K562 (cell line): Measurements from ENCODE around the gene ALX3. TPM values are rescaled to one million over a fixed set of nuclear protein-coding genes. Genes with fewer than 3 reads are reported as not detected.

ENCODE experiments used
- ATAC-seq: fragments of 200-7000 bp; cut with Tn5 transposase; 3 replicates; pipeline ENCODE4 v1.9.1; 2020; ENCODE audit warnings: moderate library complexity
- BruUV-seq: library from RNA; stranded (reverse); fragments of 400-500 nt; replicated peaks from 2 replicates; lab custom pipeline; 2021; lab: Mats Ljungman, UMichigan
- CTCF ChIA-PET: fragments of 300-600 bp; formaldehyde crosslinking; extraction: SDS; loops from one replicate; lab custom pipeline; 2021; ENCODE audit warnings: low intra/inter-chr PET ratio; lab: Yijun Ruan, JAX
- POLR2A ChIA-PET: fragments of 300-600, 350-650 bp; sonication (Branson Sonifier 250); formaldehyde crosslinking; extraction: SDS; loops from one replicate; lab custom pipeline; 2021; ENCODE audit warnings: antibody characterized with exemption, inconsistent platforms; lab: Yijun Ruan, JAX
- DNase-seq, 4 experiments: peaks; one replicate each; pipeline versions ENCODE4 v3.0.0 to v3.0.0-alpha.2; 2011 to 2018; ENCODE audit warnings: low spot score in 3 of 4, mixed read lengths in 3 of 4; ENCODE audit errors: extremely low read depth in 1 of 4
- FAIRE-seq: peaks from 2 replicates; lab custom pipeline; 2011; peaks lifted over from hg19 to GRCh38; lab: Jason Lieb, UNC
- H2AFZ ChIP-seq: 2 replicates; pipeline ENCODE4 v1.6.0; 2011; ENCODE audit warnings: low read depth, low read length, control low read depth, inconsistent platforms
- H3K27ac ChIP-seq: fragments of 200-600 bp; 3 replicates; pipeline ENCODE4 v1.8.0; 2011; ENCODE audit warnings: low read depth, mild to moderate bottlenecking, control low read depth, inconsistent platforms, low read length, moderate library complexity, mixed read lengths; ENCODE audit errors: extremely low read depth
- H3K27me3 ChIP-seq, 2 experiments: fragments of 300-600 bp in 1 of 2; 2 replicates in 1 of 2; 3 replicates in 1 of 2; pipeline versions ENCODE4 v1.6.0 to v1.8.0; 2011; ENCODE audit warnings: inconsistent platforms in 2 of 2, low read length in 2 of 2, mild to moderate bottlenecking in 1 of 2, mixed read lengths in 1 of 2, moderate library complexity in 1 of 2; ENCODE audit not compliant: control insufficient read depth in 2 of 2, insufficient read depth in 2 of 2
- H3K36me3 ChIP-seq: fragments of 300-600 bp; 3 replicates; pipeline ENCODE4 v1.8.0; 2011; ENCODE audit warnings: mild to moderate bottlenecking, low read length, inconsistent platforms; ENCODE audit not compliant: control insufficient read depth, insufficient read depth
- H3K4me1 ChIP-seq, 2 experiments: fragments of 200-600 bp in 1 of 2; replicated peaks in 1 of 2; 2 replicates in 1 of 2; 3 replicates in 1 of 2; pipeline versions ENCODE4 v1.5.1 to v1.8.0; 2011; ENCODE audit warnings: inconsistent platforms in 2 of 2, low read length in 2 of 2, mild to moderate bottlenecking in 1 of 2, mixed read lengths in 1 of 2, moderate library complexity in 1 of 2; ENCODE audit not compliant: control insufficient read depth in 2 of 2, insufficient read depth in 2 of 2
- H3K4me2 ChIP-seq: 2 replicates; pipeline ENCODE4 v1.6.1; 2011; ENCODE audit warnings: low read length, control low read depth, inconsistent platforms, mixed read lengths; ENCODE audit not compliant: insufficient read depth
- H3K4me3 ChIP-seq: fragments of 200-600 bp; sonication (generic), shearing (Covaris generic); 2 replicates; pipeline ENCODE4 v1.5.1; 2016; ENCODE audit warnings: control low read depth, inconsistent platforms
- H3K79me2 ChIP-seq: fragments of 200-600 bp; 3 replicates; pipeline ENCODE4 v1.8.0; 2011; ENCODE audit warnings: low read length, inconsistent platforms; ENCODE audit not compliant: control insufficient read depth, insufficient read depth
- H3K9ac ChIP-seq, 2 experiments: 2 replicates each; pipeline versions ENCODE4 v1.6.0 to v1.6.1; 2011; ENCODE audit warnings: low read depth in 2 of 2, low read length in 2 of 2, control low read depth in 1 of 2, inconsistent platforms in 1 of 2, mild to moderate bottlenecking in 1 of 2, mixed read lengths in 1 of 2; ENCODE audit not compliant: insufficient read depth in 1 of 2
- H3K9me1 ChIP-seq: one replicate; pipeline ENCODE4 v1.6.0; 2011; ENCODE audit warnings: inconsistent platforms, mild to moderate bottlenecking, low read length, moderate library complexity; ENCODE audit not compliant: control insufficient read depth, insufficient read depth
- H3K9me3 ChIP-seq: replicated peaks from 2 replicates; pipeline ENCODE4 v1.5.1; 2011; ENCODE audit warnings: low read depth, low read length, inconsistent platforms; ENCODE audit not compliant: control insufficient read depth, insufficient read depth
- H4K20me1 ChIP-seq: replicated peaks from 2 replicates; pipeline ENCODE4 v1.6.1; 2011; ENCODE audit warnings: low read length, inconsistent platforms, mixed read lengths; ENCODE audit not compliant: control insufficient read depth, insufficient read depth
- CBX8 ChIP-seq: fragments of 200-600 bp; sonication (generic); IDR thresholded peaks from 2 replicates; pipeline ENCODE4 v1.6.1; 2012; ENCODE audit warnings: borderline replicate concordance, mixed run types, low read depth, mild to moderate bottlenecking, moderate library complexity, mixed read lengths, low read length, control low read depth, inconsistent platforms; ENCODE audit not compliant: poor library complexity, severe bottlenecking; ENCODE audit errors: extremely low read depth
- CREB1 ChIP-seq, 2 experiments: sonication (generic) in 1 of 2; formaldehyde crosslinking in 1 of 2; IDR thresholded peaks; 2 replicates each; pipeline versions ENCODE4 v1.6.1 to v1.8.0; 2012 to 2022; ENCODE audit warnings: inconsistent platforms in 1 of 2, mild to moderate bottlenecking in 1 of 2, missing genetic modification reagents in 1 of 2, moderate library complexity in 1 of 2
- CREM ChIP-seq: IDR thresholded peaks from 2 replicates; pipeline ENCODE4 v1.6.1; 2014; ENCODE audit warnings: antibody characterized with exemption, low read depth
- RBM22 ChIP-seq: fragments of 200-400 bp; formaldehyde crosslinking; IDR thresholded peaks from 2 replicates; pipeline ENCODE4 v1.6.1; 2018; ENCODE audit warnings: low read length, low read depth; ENCODE audit not compliant: poor library complexity, severe bottlenecking
- SLC30A9 ChIP-seq: fragments of 250-450 bp; sonication (Bioruptor Pico); IDR thresholded peaks from 2 replicates; pipeline ENCODE4 v1.8.0; 2022; ENCODE audit warnings: mild to moderate bottlenecking, moderate library complexity
- THRAP3 ChIP-seq: fragments of 450-650 bp; IDR thresholded peaks from 2 replicates; pipeline ENCODE4 v1.6.1; 2016; ENCODE audit warnings: mild to moderate bottlenecking, inconsistent platforms, borderline replicate concordance
- XRCC4 ChIP-seq: IDR thresholded peaks from one replicate; pipeline ENCODE4 v1.6.1; 2011; ENCODE audit not compliant: insufficient read depth, insufficient read length; ENCODE audit errors: extremely low read depth
- YBX1 ChIP-seq: fragments of 450-650 bp; IDR thresholded peaks from 2 replicates; pipeline ENCODE4 v1.7.1; 2016; ENCODE audit warnings: mild to moderate bottlenecking
- ZNF408 ChIP-seq: fragments of 250-450 bp; sonication (Bioruptor Pico); IDR thresholded peaks from 2 replicates; pipeline ENCODE4 v1.4.0; 2020; ENCODE audit warnings: low read depth, mild to moderate bottlenecking, moderate library complexity
- WGBS: fragments of 100-300 bp; shearing (Covaris generic); methylation state at CpG from one replicate; pipeline ENCODE4 v1.1.6; 2016; ENCODE audit warnings: low coverage, mixed read lengths; ENCODE audit not compliant: insufficient coverage; ENCODE audit errors: missing lambda C conversion rate; 5-methylcytosine and 5-hydroxymethylcytosine counted together
- in situ Hi-C: fragments of 300-500 bp; cut with MboI; formaldehyde crosslinking; loops from 4 replicates; pipeline ENCODE4 v1.15.0; 2018; ENCODE audit warnings: inconsistent platforms, mixed read lengths
- intact Hi-C: fragments of 100-400 bp; cut with micrococcal nuclease; formaldehyde crosslinking; loops from 2 replicates; pipeline ENCODE4 v1.14.2; 2022
- polyA plus RNA-seq, 8 experiments: library from polyadenylated mRNA; depleted of rRNA in 4 of 8; stranded (reverse) in 5 of 8; unstranded in 3 of 8; fragments of >200 nt; fragmentation: Nextera tagmentation in 2 of 8; fragmentation: Illumina TruSeq in 1 of 8; extraction: Ambion mirVana in 2 of 8; extraction: Trizol in 1 of 8; gene quantifications; 2 replicates each; pipeline versions ENCODE4 v1.2.1 to v1.2.3, GENCODE V29; 2011 to 2014; ENCODE audit warnings: inconsistent platforms in 1 of 8, missing spikeins in 1 of 8
- total RNA-seq, 7 experiments: library from RNA; depleted of rRNA in 6 of 7; stranded (reverse); fragments of >200 nt in 6 of 7; fragmentation: Illumina TruSeq in 2 of 7; extraction: Trizol in 2 of 7; gene quantifications; 2 replicates each; pipeline versions ENCODE4 v1.2.1 to v1.2.3, GENCODE V29; 2011 to 2021; ENCODE audit warnings: low replicate concordance in 1 of 7
- TF ChIP-seq, protein P1 (sequence below): fragments of 450-650 bp; IDR thresholded peaks from 2 replicates; pipeline ENCODE4 v1.6.1; 2017; ENCODE audit warnings: antibody characterized with exemption, mild to moderate bottlenecking
- TF ChIP-seq, protein P2 (sequence below): sonication (generic); formaldehyde crosslinking; IDR thresholded peaks from 2 replicates; pipeline ENCODE4 v1.8.0; 2023; ENCODE audit warnings: missing genetic modification reagents, mild to moderate bottlenecking, borderline replicate concordance

The ALX3 gene
- total and polyA plus RNA-seq, 9 of the 15 experiments (the other 6 are each of a cell fraction or from before 2014, with no cell fraction given), result not detected

DNA sequence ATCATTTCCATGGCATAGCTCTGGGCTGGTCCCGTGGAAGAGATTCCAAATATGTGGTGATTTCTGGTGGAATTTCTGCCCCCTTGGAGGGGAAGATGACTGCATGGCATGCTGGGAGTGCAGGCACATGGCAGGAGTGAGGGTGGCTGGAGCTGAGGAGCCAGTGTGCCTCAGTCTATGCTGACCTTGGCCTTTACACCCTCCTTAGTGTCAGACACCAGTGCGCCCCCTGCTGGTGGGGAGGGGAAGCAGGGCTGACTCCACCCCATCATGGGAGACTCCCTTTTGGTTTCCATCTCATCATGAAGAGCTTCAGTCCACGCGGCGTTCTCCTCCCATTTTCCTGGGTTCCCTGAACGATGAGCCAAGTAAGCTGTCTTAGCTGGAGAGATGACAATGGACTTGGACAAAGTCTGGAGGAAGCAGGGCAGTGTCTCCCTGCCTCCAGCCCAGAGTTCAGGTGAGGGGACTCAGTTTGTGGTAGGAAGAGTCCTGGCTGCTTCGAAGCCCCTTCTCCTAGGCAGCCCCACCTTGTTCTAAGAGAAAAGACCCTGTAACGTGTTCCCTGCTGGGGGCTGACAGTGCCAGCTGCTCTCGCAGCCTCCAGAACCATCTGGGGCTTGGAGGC lies 10.3 kb downstream of the ALX3 start:
- Histone ChIP-seq H3K4me1 (peaks cover 24 to 33% of the 10 kb centered on the region in 2 experiments), H3K9ac (0 out of 4 replicates have a peak overlapping the region, but pooled peaks of 1 of the 2 experiments have one; percentile 11), H2AFZ (no peak overlapping the region), H3K4me3 (no peak overlapping the region), H4K20me1 (peaks cover 30% of the 10 kb centered on the region), H3K27me3 (no peaks in the 10 kb centered on the region), H3K27ac (no peak overlapping the region; the same call in 2 of the 3 replicates), H3K79me2 (no peaks in the 10 kb centered on the region), H3K36me3 (peaks cover 33% of the 10 kb centered on the region), H3K9me3 (no peaks in the 10 kb centered on the region), H3K9me1 (peaks cover 12% of the 10 kb centered on the region), H3K4me2 (no peak overlapping the region)
- intact Hi-C loops, result no loop called here
- ChIA-PET POLR2A (interaction anchor here (0.6 to 2.2 kb wide), 11 partner anchors 9 to 1879 kb away, joined by 3 to 8 read pairs (median 4); partner anchors contain the start of gene STRIP1), CTCF (interaction anchor here (0.6 to 1.2 kb wide), 6 partner anchors 9 to 504 kb away, joined by 3 to 4 read pairs (median 3); no protein-coding TSS in a partner anchor)
- WGBS, result 26% methylated on average over 7 of the region's 9 CpGs
- ATAC-seq, result peak; percentile 88
- peak; percentile 96 for FAIRE-seq
- in situ Hi-C loops, result no loop called here
- peak; percentile 84 to 95 (median 90) for DNase-seq
- BruUV-seq, result no TSS peak
- TF ChIP-seq, protein P1, sequence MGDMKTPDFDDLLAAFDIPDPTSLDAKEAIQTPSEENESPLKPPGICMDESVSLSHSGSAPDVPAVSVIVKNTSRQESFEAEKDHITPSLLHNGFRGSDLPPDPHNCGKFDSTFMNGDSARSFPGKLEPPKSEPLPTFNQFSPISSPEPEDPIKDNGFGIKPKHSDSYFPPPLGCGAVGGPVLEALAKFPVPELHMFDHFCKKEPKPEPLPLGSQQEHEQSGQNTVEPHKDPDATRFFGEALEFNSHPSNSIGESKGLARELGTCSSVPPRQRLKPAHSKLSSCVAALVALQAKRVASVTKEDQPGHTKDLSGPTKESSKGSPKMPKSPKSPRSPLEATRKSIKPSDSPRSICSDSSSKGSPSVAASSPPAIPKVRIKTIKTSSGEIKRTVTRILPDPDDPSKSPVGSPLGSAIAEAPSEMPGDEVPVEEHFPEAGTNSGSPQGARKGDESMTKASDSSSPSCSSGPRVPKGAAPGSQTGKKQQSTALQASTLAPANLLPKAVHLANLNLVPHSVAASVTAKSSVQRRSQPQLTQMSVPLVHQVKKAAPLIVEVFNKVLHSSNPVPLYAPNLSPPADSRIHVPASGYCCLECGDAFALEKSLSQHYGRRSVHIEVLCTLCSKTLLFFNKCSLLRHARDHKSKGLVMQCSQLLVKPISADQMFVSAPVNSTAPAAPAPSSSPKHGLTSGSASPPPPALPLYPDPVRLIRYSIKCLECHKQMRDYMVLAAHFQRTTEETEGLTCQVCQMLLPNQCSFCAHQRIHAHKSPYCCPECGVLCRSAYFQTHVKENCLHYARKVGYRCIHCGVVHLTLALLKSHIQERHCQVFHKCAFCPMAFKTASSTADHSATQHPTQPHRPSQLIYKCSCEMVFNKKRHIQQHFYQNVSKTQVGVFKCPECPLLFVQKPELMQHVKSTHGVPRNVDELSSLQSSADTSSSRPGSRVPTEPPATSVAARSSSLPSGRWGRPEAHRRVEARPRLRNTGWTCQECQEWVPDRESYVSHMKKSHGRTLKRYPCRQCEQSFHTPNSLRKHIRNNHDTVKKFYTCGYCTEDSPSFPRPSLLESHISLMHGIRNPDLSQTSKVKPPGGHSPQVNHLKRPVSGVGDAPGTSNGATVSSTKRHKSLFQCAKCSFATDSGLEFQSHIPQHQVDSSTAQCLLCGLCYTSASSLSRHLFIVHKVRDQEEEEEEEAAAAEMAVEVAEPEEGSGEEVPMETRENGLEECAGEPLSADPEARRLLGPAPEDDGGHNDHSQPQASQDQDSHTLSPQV, result 0 out of 2 replicates have a peak, but pooled peaks have one; percentile 51
- TF ChIP-seq CREB1 (IDR thresholded peaks at IDR 0.05) (no peak), CREB1 (CRISPR knock-in tag; IDR thresholded peaks at IDR 0.05) (peak; percentile 12; the same call in 1 of the 2 replicates), YBX1 (no peak), SLC30A9 (CRISPR knock-in tag) (no peak), ZNF408 (no peak), CREM (peak; percentile 71), THRAP3 (no peak), XRCC4 (no peak), RBM22 (no peak), CBX8 (no peak)
- TF ChIP-seq, protein P2, sequence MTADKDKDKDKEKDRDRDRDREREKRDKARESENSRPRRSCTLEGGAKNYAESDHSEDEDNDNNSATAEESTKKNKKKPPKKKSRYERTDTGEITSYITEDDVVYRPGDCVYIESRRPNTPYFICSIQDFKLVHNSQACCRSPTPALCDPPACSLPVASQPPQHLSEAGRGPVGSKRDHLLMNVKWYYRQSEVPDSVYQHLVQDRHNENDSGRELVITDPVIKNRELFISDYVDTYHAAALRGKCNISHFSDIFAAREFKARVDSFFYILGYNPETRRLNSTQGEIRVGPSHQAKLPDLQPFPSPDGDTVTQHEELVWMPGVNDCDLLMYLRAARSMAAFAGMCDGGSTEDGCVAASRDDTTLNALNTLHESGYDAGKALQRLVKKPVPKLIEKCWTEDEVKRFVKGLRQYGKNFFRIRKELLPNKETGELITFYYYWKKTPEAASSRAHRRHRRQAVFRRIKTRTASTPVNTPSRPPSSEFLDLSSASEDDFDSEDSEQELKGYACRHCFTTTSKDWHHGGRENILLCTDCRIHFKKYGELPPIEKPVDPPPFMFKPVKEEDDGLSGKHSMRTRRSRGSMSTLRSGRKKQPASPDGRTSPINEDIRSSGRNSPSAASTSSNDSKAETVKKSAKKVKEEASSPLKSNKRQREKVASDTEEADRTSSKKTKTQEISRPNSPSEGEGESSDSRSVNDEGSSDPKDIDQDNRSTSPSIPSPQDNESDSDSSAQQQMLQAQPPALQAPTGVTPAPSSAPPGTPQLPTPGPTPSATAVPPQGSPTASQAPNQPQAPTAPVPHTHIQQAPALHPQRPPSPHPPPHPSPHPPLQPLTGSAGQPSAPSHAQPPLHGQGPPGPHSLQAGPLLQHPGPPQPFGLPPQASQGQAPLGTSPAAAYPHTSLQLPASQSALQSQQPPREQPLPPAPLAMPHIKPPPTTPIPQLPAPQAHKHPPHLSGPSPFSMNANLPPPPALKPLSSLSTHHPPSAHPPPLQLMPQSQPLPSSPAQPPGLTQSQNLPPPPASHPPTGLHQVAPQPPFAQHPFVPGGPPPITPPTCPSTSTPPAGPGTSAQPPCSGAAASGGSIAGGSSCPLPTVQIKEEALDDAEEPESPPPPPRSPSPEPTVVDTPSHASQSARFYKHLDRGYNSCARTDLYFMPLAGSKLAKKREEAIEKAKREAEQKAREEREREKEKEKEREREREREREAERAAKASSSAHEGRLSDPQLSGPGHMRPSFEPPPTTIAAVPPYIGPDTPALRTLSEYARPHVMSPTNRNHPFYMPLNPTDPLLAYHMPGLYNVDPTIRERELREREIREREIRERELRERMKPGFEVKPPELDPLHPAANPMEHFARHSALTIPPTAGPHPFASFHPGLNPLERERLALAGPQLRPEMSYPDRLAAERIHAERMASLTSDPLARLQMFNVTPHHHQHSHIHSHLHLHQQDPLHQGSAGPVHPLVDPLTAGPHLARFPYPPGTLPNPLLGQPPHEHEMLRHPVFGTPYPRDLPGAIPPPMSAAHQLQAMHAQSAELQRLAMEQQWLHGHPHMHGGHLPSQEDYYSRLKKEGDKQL (CRISPR knock-in tag), result no peak
